AG04450 (cell line): ENCODE data around the gene WWOX. TPM values are rescaled to one million over a fixed set of nuclear protein-coding genes. Genes with fewer than 3 reads are reported as not detected.

Source experiments
- CTCF ChIA-PET: fragments of 300-600, 350-600 bp; formaldehyde crosslinking; extraction: SDS; loops from one replicate; lab custom pipeline; 2022; ENCODE audit warnings: antibody characterized with exemption, inconsistent platforms; lab: Charles Lee
- POLR2A ChIA-PET: fragments of 350-600 bp; formaldehyde crosslinking; extraction: SDS; loops from one replicate; lab custom pipeline; 2021; ENCODE audit warnings: antibody characterized with exemption, inconsistent platforms; lab: Yijun Ruan, JAX
- DNase-seq: peaks from one replicate; pipeline ENCODE4 v3.0.0-alpha.2; 2011; ENCODE audit warnings: low read depth, low spot score
- H3K27ac ChIP-seq: one replicate; pipeline ENCODE4 v1.5.1; 2012; ENCODE audit warnings: low read depth, low read length, control low read depth
- H3K27me3 ChIP-seq: one replicate; pipeline ENCODE4 v1.6.0; 2012; ENCODE audit warnings: low read length; ENCODE audit not compliant: control insufficient read depth, insufficient read depth
- H3K4me3 ChIP-seq: 2 replicates; pipeline ENCODE4 v1.5.1; 2011; ENCODE audit warnings: mild to moderate bottlenecking, low read depth, low read length, control low read depth
- H3K9me3 ChIP-seq: 2 replicates; pipeline ENCODE4 v1.5.1; 2012; ENCODE audit warnings: low read length; ENCODE audit not compliant: control insufficient read depth, insufficient read depth
- CTCF ChIP-seq: IDR thresholded peaks from 2 replicates; pipeline ENCODE4 v1.5.1; 2011; ENCODE audit warnings: low read depth, low read length, control low read depth, inconsistent platforms
- polyA plus RNA-seq: library from polyadenylated mRNA; depleted of rRNA; stranded (reverse); fragments of >200 nt; gene quantifications from 2 replicates; pipeline ENCODE4 v1.2.3, GENCODE V29; 2011

The WWOX gene
- polyA plus RNA-seq, 1 experiment, result 2.1 TPM

DNA sequence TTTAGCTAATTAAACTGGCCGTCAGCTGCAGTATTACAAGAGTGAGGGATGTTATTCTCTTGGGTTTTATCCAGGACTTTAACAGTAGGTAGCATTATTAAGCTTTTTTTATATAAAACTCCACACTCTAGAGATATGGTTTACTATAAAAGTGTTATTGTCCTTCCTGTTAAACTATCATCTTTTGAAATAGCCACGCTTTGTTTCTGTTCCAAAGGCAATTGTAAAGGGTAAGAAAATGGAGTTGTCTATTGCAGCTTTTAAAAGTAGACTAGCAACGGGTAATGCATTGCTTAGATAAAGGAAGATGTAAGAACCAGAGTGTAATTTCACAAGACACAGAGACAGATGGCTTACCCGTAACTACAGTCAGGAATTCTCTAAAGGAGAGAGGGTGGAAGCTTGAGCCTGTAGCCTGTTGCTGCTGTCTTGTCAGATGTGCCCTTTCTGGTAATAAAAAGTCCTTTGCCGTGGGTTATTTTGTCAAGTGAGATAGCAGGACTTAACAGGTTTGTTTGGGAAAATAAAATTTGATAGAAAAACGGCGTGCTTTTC, 56.4 kb downstream of the WWOX start:
- ChIA-PET CTCF (interaction anchor here (0.9 kb wide), 1 partner anchor 80 kb away, joined by 6 read pairs; no protein-coding TSS in a partner anchor), POLR2A (no interaction called here)
- Histone ChIP-seq H3K4me3 (no peak overlapping the region), H3K27ac (no peak overlapping the region), H3K9me3 (no peaks in the 10 kb centered on the region), H3K27me3 (no peaks in the 10 kb centered on the region)
- DNase-seq, result no peak
- TF ChIP-seq CTCF, result no peak

- DNase-seq, result no peak
- TF ChIP-seq CTCF, result no peak
- no peak overlapping the region for H3K27ac ChIP-seq
- CTCF ChIA-PET, result no interaction called here
- no peaks in the 10 kb centered on the region for H3K27me3 ChIP-seq
- no peaks in the 10 kb centered on the region for H3K9me3 ChIP-seq
- no peak overlapping the region for H3K4me3 ChIP-seq
- POLR2A ChIA-PET, result no interaction called here
These were observed 61.7 kb downstream of the WWOX start for GRCh38 chr16:78161023-78161729.

DNA sequence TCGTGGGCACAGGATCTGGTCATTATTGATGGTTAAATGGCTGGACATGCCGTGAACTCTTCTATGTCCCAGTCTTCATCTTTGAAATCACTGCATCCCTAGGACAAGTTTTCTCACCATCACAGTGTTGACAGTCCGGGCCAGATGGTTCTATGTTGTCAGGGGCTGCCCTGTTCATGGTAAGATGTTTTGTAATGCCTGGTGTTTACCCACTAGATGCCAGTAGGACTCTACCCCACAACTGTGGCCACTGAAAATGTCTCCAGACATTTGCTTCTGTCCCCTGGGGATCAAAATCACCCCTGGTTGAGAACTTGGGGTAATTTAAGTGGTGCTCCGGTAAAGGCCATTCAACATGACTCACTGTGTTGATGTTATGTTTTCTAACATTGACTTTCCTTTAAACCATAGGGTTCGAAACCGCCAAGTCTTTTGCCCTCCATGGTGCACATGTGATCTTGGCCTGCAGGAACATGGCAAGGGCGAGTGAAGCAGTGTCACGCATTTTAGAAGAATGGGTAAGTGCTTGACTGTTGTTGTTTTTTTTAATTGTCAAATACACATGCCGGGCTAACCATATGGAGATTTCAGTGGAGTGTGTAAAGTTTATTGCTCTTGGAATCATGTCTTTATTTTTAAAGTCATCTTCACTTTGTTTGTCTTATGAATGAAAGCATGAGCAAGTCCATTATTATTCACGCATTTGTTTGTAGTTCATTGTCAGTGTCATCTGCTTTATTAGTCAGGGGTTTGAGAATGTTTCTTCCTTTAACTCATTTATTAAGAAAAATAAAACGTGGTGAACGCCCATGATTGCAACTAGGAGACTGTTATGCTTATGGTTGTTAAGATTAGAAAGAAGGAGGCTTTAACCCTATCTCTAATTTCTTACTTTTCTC, 64.6 kb downstream of the WWOX start:
- no peak overlapping the region for H3K4me3 ChIP-seq
- POLR2A ChIA-PET, result no interaction called here
- no peak overlapping the region for H3K27ac ChIP-seq
- CTCF ChIA-PET, result no interaction called here
- 0 out of 2 replicates have a peak, but pooled peaks cover 3% of the 10 kb centered on the region for H3K9me3 ChIP-seq
- no peak for DNase-seq
- no peak for TF ChIP-seq CTCF
- no peaks in the 10 kb centered on the region for H3K27me3 ChIP-seq

- no peak for TF ChIP-seq CTCF
- Histone ChIP-seq H3K4me3 (no peak overlapping the region), H3K9me3 (peaks cover 8% of the 10 kb centered on the region), H3K27me3 (no peaks in the 10 kb centered on the region), H3K27ac (no peak overlapping the region)
- ChIA-PET POLR2A (no interaction called here), CTCF (interaction anchor here (0.5 to 0.9 kb wide), 2 partner anchors 8 to 1431 kb away, joined by 3 read pairs; no protein-coding TSS in a partner anchor)
- DNase-seq, result no peak
These were observed 71.1 kb downstream of the WWOX start for GRCh38 chr16:78170494-78170933.

DNA sequence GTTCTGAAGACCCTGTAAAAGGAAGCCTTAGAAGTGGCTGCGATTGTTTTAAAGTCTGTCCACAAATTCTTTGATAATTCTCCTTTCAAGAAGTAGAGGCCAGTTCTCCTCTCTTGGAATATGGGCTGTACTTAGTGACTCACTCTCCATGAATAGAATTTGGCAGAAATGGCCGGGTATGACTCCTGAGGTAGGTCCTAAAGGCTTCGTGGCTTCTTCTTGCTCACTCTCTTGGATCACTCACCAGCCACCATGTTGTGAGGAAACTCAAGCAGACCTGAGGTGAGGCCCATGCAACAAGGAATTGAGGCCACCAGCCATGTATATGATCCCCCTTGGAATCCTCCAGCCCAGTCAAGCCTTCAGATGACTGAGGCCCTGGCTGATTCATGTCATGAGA, 75.8 kb downstream of the WWOX start:
- no peak overlapping the region for H3K4me3 ChIP-seq
- H3K27me3 ChIP-seq, result no peaks in the 10 kb centered on the region
- CTCF ChIA-PET, result no interaction called here
- no peak overlapping the region for H3K27ac ChIP-seq
- no peak for TF ChIP-seq CTCF
- no peak for DNase-seq
- H3K9me3 ChIP-seq, result peaks cover 5% of the 10 kb centered on the region
- POLR2A ChIA-PET, result no interaction called here
